NT2/D1 (cell line): ENCODE measurements around the gene RFTN1.

ENCODE experiments used
- YY1 ChIP-seq: IDR thresholded peaks from 2 replicates; pipeline ENCODE4 v1.6.1; 2011; ENCODE audit not compliant: insufficient read length, insufficient read depth
- ZNF274 ChIP-seq: IDR thresholded peaks from 2 replicates; pipeline ENCODE4 v1.6.1; 2011; ENCODE audit warnings: mild to moderate bottlenecking, low read depth, low read length

- TF ChIP-seq YY1 (no peak), ZNF274 (no peak)
These were observed at the start of gene RFTN1 for GRCh38 chr3:16513141-16514020.
